Stimulated activated CD8-positive, alpha-beta memory T cell treated with anti-CD3 and anti-CD28 coated beads, Interleukin-12 subunit alpha, Interleukin-12 subunit beta, amount 100 ng/mL, for 4 hours (primary cell): ENCODE measurements around the gene CDH18.

Experiments
- DNase-seq: peaks from one replicate; pipeline ENCODE4 v3.0.0-alpha.2; 2020; ENCODE audit warnings: low read depth

The CDH18 gene

GRCh38 chr5:19584131-19584530, 403.9 kb downstream of the CDH18 start:
- DNase-seq: no peak

DNA sequence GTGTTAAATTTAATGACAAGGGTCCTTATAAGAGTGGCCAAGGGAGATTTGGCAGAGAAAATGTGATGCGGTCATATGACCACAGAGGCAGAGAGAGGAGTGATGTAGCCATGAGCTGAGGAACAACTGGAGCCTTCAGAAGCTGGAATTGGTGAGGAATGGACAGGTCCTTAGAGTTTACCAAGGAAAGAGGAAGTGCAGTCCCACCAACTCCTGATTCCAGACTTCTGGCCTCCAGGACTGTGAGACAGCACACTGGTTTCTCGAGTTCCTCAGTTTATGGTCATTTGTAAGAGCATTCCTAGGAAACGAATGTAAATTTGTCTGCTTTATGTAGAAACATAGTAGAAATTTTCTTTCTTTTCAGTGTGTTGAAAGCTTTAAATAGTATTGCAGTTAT, 410.1 kb downstream of the CDH18 start:
- no peak for DNase-seq

- no peak for DNase-seq
Observed at GRCh38 chr5:19568004-19568403, 420.0 kb downstream of the CDH18 start.

GRCh38 chr5:19565466-19565865, 422.5 kb downstream of the CDH18 start:
- no peak for DNase-seq

- no peak for DNase-seq
Observed at GRCh38 chr5:19564036-19564435, 424.0 kb downstream of the CDH18 start.

DNA sequence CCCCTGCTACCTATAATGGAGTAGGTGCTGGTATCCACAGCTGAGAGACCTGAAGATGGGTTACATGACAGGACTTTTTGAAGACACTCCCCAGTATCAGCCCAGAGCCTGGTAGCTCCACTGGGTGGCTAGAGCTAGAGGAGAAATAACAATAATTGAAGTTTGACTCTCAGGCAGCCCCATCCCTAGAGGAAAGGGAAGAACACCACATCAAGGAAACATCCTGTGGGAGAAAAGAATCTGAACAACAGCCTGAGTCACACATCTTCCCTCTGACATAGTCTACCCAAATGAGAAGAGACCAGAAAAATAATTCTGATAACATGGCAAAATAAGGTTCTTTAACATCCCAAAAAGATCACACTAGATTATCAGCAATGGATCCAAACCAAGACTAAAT, 432.1 kb downstream of the CDH18 start:
- no peak for DNase-seq

- no peak for DNase-seq
Observed at GRCh38 chr5:19555436-19555835, 432.6 kb downstream of the CDH18 start.

DNA sequence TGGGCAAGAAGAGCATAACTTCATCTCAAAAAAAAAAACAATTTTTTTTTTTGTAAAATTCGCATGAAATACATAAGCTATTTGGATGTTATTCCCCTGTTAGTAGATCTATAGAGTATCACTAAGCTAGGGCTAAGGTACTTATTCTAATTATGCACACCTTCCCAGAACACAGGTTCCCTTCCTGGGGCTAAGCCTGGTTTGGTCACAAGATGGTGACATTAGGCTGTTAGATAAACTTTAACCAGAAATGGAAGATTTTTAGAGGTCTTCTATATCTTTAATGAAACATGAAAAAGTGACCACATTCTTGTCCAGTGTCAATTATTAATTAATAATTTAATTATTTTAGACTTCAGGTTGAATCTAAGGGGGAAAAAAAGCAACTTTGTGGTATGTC, 433.5 kb downstream of the CDH18 start:
- no peak for DNase-seq

GRCh38 chr5:19547640-19548039, 440.4 kb downstream of the CDH18 start:
- DNase-seq: no peak

DNA sequence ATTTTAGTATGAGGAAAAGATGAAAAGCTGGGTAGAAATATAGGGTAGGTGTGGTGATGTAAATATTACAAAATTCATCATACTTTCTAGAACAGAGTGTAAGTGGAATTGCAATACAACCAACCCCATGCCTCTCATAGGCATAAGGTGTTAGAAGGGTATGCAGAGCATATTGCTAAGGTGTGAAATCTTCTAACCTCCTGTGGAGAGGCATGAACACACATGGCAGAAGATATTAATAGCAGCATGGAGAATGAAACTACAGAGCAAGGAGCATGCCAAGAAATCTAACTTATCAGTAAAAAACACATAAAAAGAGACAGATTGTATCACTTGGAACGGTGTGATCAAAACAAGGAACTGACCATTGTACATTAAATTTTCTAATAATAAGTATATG, 441.5 kb downstream of the CDH18 start:
- DNase-seq: no peak

DNA sequence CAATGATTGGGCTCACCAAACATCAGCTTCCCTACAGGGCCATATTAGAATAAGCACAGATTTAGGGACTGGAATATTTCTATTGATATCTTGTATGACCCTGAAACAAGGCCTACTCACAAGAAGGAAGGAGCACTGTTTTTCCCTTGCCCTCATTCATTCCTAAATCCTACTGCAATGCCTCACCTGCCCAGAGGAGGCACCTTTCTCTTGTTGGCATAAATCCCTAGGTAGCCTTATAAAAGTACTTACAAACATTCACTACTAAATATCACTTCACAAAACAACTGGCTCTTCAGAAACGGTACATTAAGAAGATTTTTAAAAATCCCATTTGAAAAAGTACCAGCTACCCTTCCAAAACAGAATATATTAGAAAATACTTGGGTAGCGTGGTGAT, 449.4 kb downstream of the CDH18 start:
- no peak for DNase-seq

DNA sequence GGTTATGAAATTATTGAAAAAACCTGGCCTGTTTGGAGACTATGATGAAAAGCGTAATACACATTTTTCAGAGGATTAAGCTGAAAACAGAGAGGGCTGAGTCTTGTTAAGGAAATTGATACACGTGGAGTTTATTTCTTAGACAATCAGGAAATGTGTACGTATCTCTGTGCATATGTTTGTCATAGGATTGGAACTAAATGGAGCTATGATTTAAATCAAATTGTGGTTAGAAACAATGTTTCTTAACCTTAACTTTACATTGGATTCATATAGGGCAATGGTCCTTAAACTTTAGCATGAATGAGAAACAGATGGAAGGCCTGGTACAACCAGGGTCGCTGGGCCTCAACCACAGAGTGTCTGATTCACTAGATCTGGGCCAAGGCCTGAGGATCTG, 451.6 kb downstream of the CDH18 start:
- DNase-seq: no peak

DNA sequence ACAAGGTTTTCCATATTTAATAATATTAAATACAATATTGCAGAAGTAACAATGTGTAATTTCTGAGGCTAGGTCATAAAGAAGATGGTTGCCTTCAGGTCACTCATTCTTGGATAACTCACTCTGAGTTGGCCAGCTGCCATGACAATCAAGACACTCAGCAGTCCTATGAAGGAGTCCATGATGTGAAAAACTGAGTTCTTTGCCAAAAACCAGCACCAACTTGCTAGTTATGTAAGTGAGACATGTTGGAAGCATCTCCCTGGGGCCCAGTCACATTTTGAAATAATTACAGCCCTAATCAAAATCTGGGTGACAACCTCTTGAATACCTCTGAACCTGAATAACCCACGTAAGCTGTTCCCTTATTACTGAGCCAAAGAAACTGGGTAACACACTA, 453.2 kb downstream of the CDH18 start:
- no peak for DNase-seq

DNA sequence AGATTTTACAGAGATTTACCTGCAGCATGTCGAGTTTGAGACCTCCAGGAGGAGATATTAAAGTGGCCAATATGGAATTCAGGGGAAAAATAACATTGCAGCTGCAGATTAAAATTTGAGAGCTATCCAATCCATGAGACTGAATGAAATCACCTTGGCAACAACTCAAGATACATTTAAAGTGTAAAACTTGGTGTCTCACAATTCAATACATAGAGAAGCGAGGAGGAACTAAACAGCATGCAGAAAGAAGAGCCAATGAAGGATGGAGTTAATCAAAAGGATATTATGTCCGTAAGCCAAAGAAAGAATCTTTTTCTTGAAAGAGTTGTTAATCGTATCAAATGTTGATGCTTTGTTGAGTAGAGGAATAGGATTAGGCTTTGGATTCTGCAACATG, 455.1 kb downstream of the CDH18 start:
- no peak for DNase-seq

- no peak for DNase-seq
Observed at GRCh38 chr5:19531374-19531952, 456.5 kb downstream of the CDH18 start.

DNA sequence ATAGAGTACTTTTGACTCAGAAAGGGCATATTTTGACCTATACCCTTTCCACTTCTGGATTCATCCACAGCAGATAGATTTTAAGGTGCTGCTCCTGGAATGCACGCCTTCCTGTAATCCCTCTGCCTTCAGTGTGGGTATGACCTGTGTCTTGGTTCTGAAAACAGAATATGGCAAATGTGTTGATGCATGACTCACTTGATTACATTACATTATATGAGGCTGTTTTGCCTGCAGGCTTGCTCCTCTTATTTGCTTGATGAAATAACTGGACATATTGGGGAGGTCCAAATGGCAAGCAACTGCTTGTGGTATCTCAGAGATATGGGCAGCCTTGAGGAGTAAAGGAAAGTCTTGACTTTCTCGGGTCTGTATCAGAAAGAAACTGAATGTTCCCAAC, 468.6 kb downstream of the CDH18 start:
- DNase-seq: no peak

GRCh38 chr5:19498852-19499251, 489.1 kb downstream of the CDH18 start:
- DNase-seq: no peak

DNA sequence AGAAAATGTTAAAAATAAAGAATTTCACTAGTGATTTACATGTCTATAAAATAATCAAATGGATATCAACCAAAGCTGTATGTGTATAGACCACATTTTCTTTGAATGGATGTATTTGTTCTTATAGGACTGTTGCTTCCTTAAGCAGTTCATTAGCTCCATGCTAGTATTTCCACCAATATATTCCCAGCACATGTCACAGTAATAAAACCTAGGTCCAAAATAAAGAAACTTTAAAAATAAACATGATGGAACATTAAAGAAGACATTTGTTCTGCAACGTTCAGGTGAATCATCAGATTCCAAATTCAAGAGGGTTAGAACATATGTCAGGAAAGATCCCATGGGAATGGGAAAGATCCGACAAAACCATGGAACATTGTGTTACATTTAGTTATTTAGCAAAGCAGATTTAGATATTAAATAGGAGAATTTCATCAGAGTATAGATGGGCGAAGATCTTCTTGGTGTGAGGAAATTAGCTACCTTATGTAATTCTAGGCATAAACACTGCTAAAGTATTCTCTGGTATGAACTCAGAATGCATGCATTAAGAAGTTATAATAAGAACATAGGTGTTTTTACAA, 490.7 kb downstream of the CDH18 start:
- DNase-seq: no peak

- DNase-seq: no peak
Observed at GRCh38 chr5:19496056-19496455, 491.9 kb downstream of the CDH18 start.

DNA sequence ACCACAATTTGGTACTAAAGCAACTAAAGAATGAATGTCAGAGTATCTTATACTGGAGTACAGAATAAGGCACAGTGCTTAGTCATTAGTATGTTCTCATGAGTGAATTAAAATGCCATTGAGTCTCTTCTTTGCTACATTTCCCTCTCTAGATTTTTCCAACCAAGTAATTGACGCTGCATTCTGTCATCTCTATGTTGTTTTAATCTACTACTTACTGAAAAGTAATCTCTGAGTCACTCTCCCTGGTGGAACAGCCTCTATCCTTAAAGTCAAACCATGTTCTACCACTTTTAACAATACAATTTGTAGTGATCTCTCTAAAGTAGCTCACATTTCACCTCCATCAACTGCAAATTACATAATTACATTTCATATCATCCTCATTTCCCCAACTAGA, 495.1 kb downstream of the CDH18 start:
- DNase-seq: no peak

DNA sequence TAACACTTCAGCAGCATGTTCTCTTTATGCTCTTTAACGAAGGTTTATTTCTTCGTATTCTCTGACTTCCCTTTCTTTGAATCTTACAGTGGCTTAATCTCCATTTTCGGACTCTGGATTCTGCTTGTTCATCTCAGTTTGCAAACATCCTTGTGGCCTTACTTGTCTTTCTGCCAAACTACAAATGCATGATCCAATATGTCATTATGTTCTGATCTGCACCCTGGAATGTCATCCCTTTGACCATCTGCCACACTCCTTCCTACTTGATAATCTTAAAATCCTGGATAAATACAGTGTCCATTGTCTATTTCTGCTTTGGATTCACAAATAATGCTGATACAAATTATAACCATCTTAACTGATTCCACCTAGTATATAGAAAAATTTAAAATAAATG, 499.2 kb downstream of the CDH18 start:
- DNase-seq: no peak

GRCh38 chr5:19487480-19487879, 500.5 kb downstream of the CDH18 start:
- no peak for DNase-seq

- no peak for DNase-seq
Observed at GRCh38 chr5:19479562-19479961, 508.4 kb downstream of the CDH18 start.

DNA sequence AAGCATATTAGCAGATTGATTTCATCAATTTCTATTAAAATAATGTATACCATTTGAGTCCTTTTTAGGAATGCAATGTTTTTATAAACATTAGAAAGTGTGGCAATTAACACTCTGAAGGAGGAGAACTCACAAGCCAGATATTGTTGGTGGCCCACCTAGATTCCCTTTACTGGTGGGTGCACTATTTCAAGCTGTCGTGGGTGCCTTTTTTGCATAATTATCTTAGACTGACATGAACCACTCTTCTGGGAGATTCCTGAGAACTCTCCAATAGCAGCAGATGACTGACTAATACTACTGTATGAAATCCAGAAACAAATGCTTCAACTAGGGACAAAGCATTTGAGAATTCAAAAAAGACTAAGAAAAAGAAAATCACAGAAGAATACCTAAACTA, 526.0 kb downstream of the CDH18 start:
- DNase-seq: no peak

DNA sequence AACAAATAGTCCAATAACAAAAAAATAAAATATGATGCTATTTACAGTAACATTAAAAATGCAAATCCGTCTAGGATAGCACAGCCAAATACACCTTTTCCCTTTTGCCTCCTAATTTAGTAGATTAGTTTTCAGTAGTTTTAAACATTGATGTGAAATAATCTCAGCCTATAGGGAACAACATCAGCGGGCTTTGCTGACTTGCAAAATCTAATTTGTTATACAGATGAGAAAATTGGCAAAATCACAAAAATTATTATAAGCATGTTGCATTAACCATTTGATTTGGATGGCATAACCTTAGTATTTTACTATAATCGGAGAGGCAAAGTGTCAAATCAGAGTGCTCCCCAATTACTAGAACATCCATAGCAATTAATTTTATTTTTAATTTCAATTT, 563.5 kb downstream of the CDH18 start:
- no peak for DNase-seq
